Spleen (tissue), 7 donors: ENCODE measurements around the gene CSF3R.

Experiments
- CTCF ChIP-seq, 11 experiments: fragments of 200-600 bp in 7 of 11; fragments of 450-650 bp in 4 of 11; sonication (generic) in 4 of 11; IDR thresholded peaks in 8 of 11; conservative IDR thresholded peaks in 3 of 11; 1 replicate in 7 of 11; 2 replicates in 4 of 11; pipeline versions ENCODE4 v1.4.0 to v1.8.0; 2016 to 2021; ENCODE audit warnings: antibody characterized with exemption in 11 of 11, inconsistent platforms in 4 of 11, mild to moderate bottlenecking in 1 of 11
- POLR2A ChIP-seq, 3 donors: fragments of 450-650 bp; IDR thresholded peaks; one replicate each; pipeline ENCODE4 v1.5.1; 2017; ENCODE audit warnings: antibody characterized with exemption in 3 of 3, mild to moderate bottlenecking in 1 of 3
- POLR2AphosphoS5 ChIP-seq, 3 donors: sonication (generic); formaldehyde crosslinking; IDR thresholded peaks; one replicate each; pipeline ENCODE4 v1.5.1; 2017; ENCODE audit warnings: antibody characterized with exemption in 3 of 3
- donor health status: DM: no; HTN: no; CAD: no; lungs with moderate emphysema.
- donor health status: DM: no; HTN: no; CAD: no.
- donor health status: DM: no; HTN: no; CAD: no.

DNA sequence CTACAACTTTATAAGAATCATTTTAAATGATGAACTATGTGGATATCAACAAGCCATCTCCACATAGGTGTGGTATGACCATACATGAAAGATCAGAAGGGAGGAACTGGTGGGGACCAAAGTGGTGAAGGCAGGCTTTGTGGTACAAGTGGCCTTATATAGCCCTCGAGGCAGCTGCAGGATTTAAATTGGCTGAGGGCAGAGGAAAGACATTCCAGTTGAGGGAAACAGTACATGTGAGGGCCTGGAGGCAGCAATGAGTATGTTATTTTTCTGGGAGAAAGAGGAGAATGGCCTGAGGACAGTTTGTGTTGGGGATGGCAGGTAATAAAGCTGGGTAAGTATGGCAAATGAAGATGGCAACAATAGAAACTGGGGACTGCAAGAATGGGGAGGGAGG, 49.6 kb downstream of the CSF3R start:
- TF ChIP-seq POLR2AphosphoS5 (IDR thresholded peaks at IDR 0.05) (no peak), CTCF (IDR thresholded peaks at IDR 0.05 in 8 of 11, conservative IDR thresholded peaks at IDR 0.05 in 3 of 11) (no peak), POLR2A (IDR thresholded peaks at IDR 0.05) (no peak)
